ENCODE results near the gene C19orf12. TPM values are rescaled to one million over a fixed set of nuclear protein-coding genes. Genes with fewer than 3 reads are reported as not detected.

Gene C19orf12
- total RNA-seq, 1 donor from 2014 or later = 26.9 TPM

- Mint-ChIP-seq H3K27me3 (ENCODE audit: low read depth) (peaks cover 8% of the 10 kb centered on the region), H3K4me3 (no peak overlapping the region), H3K9me3 (no peaks in the 10 kb centered on the region), H3K36me3 (no peaks in the 10 kb centered on the region), H3K27ac (no peak overlapping the region), H3K4me1 (no peaks in the 10 kb centered on the region)
- no peak for TF ChIP-seq CTCF (IDR thresholded peaks at IDR 0.05; ENCODE audit: unreplicated experiment)
- DNase-seq (ENCODE audit: low spot score in 2 of 2, unreplicated experiment in 2 of 2) = no peak
These were observed 44.3 kb upstream of the C19orf12 start for GRCh38 chr19:29759359-29759758.

GRCh38 chr19:29758863-29759262 lies 43.8 kb upstream of the C19orf12 start:
- H3K9me3 Mint-ChIP-seq = no peaks in the 10 kb centered on the region
- DNase-seq (ENCODE audit: low spot score in 2 of 2, unreplicated experiment in 2 of 2) = no peak
- no peak overlapping the region for H3K27ac Mint-ChIP-seq
- no peaks in the 10 kb centered on the region for H3K4me1 Mint-ChIP-seq
- no peaks in the 10 kb centered on the region for H3K36me3 Mint-ChIP-seq
- no peak overlapping the region for H3K4me3 Mint-ChIP-seq
- TF ChIP-seq CTCF (IDR thresholded peaks at IDR 0.05; ENCODE audit: unreplicated experiment) = no peak
- peaks cover 6% of the 10 kb centered on the region for H3K27me3 Mint-ChIP-seq (ENCODE audit: low read depth)

GRCh38 chr19:29757551-29757950 lies 42.5 kb upstream of the C19orf12 start:
- Mint-ChIP-seq H3K9me3 (no peaks in the 10 kb centered on the region), H3K4me3 (no peak overlapping the region), H3K27me3 (ENCODE audit: low read depth) (peaks cover 3% of the 10 kb centered on the region), H3K27ac (no peak overlapping the region), H3K4me1 (no peaks in the 10 kb centered on the region), H3K36me3 (no peaks in the 10 kb centered on the region)
- no peak for DNase-seq (ENCODE audit: low spot score in 2 of 2, unreplicated experiment in 2 of 2)
- no peak for TF ChIP-seq CTCF (IDR thresholded peaks at IDR 0.05; ENCODE audit: unreplicated experiment)

- no peaks in the 10 kb centered on the region for H3K36me3 Mint-ChIP-seq
- no peak overlapping the region for H3K4me3 Mint-ChIP-seq
- no peak for TF ChIP-seq CTCF (IDR thresholded peaks at IDR 0.05; ENCODE audit: unreplicated experiment)
- H3K4me1 Mint-ChIP-seq = no peaks in the 10 kb centered on the region
- DNase-seq (ENCODE audit: low spot score in 2 of 2, unreplicated experiment in 2 of 2) = no peak
- peaks cover 8% of the 10 kb centered on the region for H3K27me3 Mint-ChIP-seq (ENCODE audit: low read depth)
- no peaks in the 10 kb centered on the region for H3K9me3 Mint-ChIP-seq
- H3K27ac Mint-ChIP-seq = no peak overlapping the region
These were observed 38.9 kb upstream of the C19orf12 start for GRCh38 chr19:29753934-29754305.

- no peak for DNase-seq (ENCODE audit: low spot score in 2 of 2, unreplicated experiment in 2 of 2)
- Mint-ChIP-seq H3K27ac (no peak overlapping the region), H3K27me3 (ENCODE audit: low read depth) (peaks cover 8% of the 10 kb centered on the region), H3K4me3 (no peak overlapping the region), H3K36me3 (no peaks in the 10 kb centered on the region), H3K9me3 (no peaks in the 10 kb centered on the region), H3K4me1 (no peaks in the 10 kb centered on the region)
- no peak for TF ChIP-seq CTCF (IDR thresholded peaks at IDR 0.05; ENCODE audit: unreplicated experiment)
These were observed 38.3 kb upstream of the C19orf12 start for GRCh38 chr19:29753190-29753933.
